Ishikawa (cell line): Measurements from ENCODE around the gene SMYD2.

Experiments used
- CEBPB ChIP-seq: IDR thresholded peaks from 2 replicates; pipeline ENCODE4 v1.6.1; 2012
- CREB1 ChIP-seq: IDR thresholded peaks from 2 replicates; pipeline ENCODE4 v1.6.1; 2012; ENCODE audit warnings: low read depth
- EGR1 ChIP-seq: IDR thresholded peaks from 2 replicates; pipeline ENCODE4 v1.6.1; 2012
- EP300 ChIP-seq: IDR thresholded peaks from 2 replicates; pipeline ENCODE4 v1.6.1; 2012; ENCODE audit warnings: borderline replicate concordance
- FOXM1 ChIP-seq: IDR thresholded peaks from 2 replicates; pipeline ENCODE4 v1.6.1; 2012; ENCODE audit warnings: low read depth, borderline replicate concordance
- MAX ChIP-seq: IDR thresholded peaks from 2 replicates; pipeline ENCODE4 v1.6.1; 2012
- NFIC ChIP-seq: IDR thresholded peaks from 2 replicates; pipeline ENCODE4 v1.6.1; 2012
- RAD21 ChIP-seq: IDR thresholded peaks from 2 replicates; pipeline ENCODE4 v1.6.1; 2012; ENCODE audit warnings: low read depth
- TAF1 ChIP-seq: IDR thresholded peaks from 2 replicates; pipeline ENCODE4 v1.6.1; 2012; ENCODE audit warnings: low read depth, mild to moderate bottlenecking
- TCF12 ChIP-seq: IDR thresholded peaks from 2 replicates; pipeline ENCODE4 v1.6.1; 2012; ENCODE audit warnings: low read depth
- TEAD4 ChIP-seq: IDR thresholded peaks from 2 replicates; pipeline ENCODE4 v1.6.1; 2012
- YY1 ChIP-seq: IDR thresholded peaks from 2 replicates; pipeline ENCODE4 v1.6.1; 2012; ENCODE audit warnings: low read depth
- ZBTB7A ChIP-seq: IDR thresholded peaks from 2 replicates; pipeline ENCODE4 v1.6.1; 2012; ENCODE audit warnings: low read depth
- TF ChIP-seq, protein P1 (sequence below): IDR thresholded peaks from 2 replicates; pipeline ENCODE4 v1.6.1; 2012; ENCODE audit warnings: low read depth, mild to moderate bottlenecking
- TF ChIP-seq, protein P2 (sequence below): IDR thresholded peaks from 2 replicates; pipeline ENCODE4 v1.6.1; 2012

SMYD2 gene

DNA sequence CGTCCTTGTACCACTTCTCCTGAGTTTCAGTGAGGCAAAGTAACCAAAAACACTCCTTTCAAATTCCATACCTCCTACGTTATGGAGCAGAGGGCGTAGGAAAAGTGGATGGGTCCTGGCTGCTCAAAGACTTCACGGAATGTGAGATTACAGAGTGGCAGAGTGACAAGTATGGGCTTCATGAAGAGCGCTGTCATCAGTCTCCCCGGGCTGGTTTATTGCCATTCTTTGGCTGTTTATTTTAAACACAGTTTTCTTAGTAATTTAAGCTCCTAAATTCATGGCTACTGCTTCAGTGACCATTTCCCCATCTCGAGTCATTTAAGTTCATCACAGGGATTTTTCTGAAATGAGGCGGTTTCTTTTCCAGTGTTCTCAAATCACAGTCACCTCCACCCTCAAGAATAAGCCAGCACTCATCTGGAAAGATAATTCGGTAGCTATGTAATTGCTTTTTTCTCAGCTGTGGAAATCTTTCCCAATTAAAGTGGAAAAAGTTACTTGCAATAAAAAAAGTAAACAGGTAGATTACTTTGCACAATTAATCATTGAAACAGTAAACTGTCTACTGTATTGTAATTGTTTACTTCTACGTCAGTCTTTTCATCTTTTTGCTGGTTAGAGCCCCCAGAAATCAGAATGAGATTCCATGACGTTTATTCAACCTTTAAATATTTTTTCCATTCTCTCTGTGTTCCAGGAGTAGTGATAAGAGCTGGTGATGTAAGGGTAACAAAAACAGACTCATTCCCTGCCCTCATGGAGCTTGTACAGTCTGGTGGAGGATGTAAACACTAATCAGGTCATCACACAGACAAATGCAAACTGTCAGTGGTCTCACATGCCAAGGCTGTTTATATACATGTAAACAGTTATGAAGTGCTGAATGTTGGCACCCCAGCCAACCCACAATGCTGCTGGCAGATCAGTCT lies 3.0 kb upstream of the SMYD2 start:
- TF ChIP-seq, protein P1, sequence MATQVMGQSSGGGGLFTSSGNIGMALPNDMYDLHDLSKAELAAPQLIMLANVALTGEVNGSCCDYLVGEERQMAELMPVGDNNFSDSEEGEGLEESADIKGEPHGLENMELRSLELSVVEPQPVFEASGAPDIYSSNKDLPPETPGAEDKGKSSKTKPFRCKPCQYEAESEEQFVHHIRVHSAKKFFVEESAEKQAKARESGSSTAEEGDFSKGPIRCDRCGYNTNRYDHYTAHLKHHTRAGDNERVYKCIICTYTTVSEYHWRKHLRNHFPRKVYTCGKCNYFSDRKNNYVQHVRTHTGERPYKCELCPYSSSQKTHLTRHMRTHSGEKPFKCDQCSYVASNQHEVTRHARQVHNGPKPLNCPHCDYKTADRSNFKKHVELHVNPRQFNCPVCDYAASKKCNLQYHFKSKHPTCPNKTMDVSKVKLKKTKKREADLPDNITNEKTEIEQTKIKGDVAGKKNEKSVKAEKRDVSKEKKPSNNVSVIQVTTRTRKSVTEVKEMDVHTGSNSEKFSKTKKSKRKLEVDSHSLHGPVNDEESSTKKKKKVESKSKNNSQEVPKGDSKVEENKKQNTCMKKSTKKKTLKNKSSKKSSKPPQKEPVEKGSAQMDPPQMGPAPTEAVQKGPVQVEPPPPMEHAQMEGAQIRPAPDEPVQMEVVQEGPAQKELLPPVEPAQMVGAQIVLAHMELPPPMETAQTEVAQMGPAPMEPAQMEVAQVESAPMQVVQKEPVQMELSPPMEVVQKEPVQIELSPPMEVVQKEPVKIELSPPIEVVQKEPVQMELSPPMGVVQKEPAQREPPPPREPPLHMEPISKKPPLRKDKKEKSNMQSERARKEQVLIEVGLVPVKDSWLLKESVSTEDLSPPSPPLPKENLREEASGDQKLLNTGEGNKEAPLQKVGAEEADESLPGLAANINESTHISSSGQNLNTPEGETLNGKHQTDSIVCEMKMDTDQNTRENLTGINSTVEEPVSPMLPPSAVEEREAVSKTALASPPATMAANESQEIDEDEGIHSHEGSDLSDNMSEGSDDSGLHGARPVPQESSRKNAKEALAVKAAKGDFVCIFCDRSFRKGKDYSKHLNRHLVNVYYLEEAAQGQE, result no peak
- TF ChIP-seq EP300 (no peak), CREB1 (no peak), YY1 (no peak), TEAD4 (no peak), MAX (no peak), TCF12 (no peak), TAF1 (no peak), EGR1 (no peak), RAD21 (no peak), CEBPB (no peak), NFIC (no peak), ZBTB7A (no peak), FOXM1 (no peak)
- TF ChIP-seq, protein P2, sequence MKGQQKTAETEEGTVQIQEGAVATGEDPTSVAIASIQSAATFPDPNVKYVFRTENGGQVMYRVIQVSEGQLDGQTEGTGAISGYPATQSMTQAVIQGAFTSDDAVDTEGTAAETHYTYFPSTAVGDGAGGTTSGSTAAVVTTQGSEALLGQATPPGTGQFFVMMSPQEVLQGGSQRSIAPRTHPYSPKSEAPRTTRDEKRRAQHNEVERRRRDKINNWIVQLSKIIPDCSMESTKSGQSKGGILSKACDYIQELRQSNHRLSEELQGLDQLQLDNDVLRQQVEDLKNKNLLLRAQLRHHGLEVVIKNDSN, result no peak

DNA sequence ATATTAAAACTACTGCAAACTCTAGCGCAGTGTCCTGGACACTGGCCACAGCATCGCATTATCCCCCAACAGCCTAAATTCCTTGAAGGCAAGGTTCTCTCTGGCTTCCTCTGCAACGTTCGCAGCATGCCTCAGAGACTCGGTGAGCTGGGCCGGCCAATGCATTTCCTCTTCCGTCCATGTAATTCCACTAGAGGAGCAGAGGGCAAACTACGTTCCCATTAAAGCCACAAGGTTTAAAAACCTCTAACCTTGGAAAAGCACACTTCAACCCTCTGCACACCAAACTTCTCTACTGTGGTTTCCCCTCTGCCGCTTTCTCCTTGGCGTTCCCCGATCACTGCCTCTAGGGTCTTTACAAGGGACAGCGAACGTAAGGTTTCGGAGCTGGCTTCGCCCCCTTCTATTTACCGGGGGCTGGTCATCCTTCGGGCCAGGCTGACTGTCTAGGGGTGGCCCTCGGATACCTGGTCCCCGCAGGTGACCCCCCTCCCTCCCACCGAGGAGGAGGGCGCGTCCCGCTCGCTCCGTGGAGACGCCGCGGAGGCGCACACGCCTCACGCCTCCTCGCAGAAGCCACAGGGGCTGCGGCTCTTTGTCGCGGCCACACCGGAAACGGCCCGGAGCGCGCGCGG lies 456 bp upstream of the SMYD2 start:
- TF ChIP-seq EGR1 (0 out of 2 replicates have a peak, but pooled peaks have one; percentile 13), CEBPB (no peak), EP300 (peak; percentile 8; the same call in 1 of the 2 replicates), TAF1 (peak; percentile 41; the same call in 1 of the 2 replicates), TEAD4 (no peak), RAD21 (no peak), ZBTB7A (peak; percentile 85), CREB1 (no peak), NFIC (no peak), FOXM1 (no peak), YY1 (no peak), MAX (peak; percentile 37; the same call in 1 of the 2 replicates), TCF12 (no peak)
- TF ChIP-seq, protein P1, result no peak
- TF ChIP-seq, protein P2, result 0 out of 2 replicates have a peak, but pooled peaks have one; percentile 5

- TF ChIP-seq CREB1 (no peak), TCF12 (no peak), CEBPB (no peak), YY1 (no peak), TEAD4 (no peak), NFIC (peak; percentile 68), ZBTB7A (no peak), RAD21 (no peak)
- TF ChIP-seq, protein P1, result no peak
These were observed 1.0 kb downstream of the SMYD2 start for GRCh38 chr1:214281720-214282629.
